ENCODE results near the gene SNAPC2. TPM values are rescaled to one million over a fixed set of nuclear protein-coding genes. Genes with fewer than 3 reads are reported as not detected.

Gene SNAPC2
- total and polyA plus RNA-seq, 7 donors: 4.6 to 16.0 (median 8.5) TPM

DNA sequence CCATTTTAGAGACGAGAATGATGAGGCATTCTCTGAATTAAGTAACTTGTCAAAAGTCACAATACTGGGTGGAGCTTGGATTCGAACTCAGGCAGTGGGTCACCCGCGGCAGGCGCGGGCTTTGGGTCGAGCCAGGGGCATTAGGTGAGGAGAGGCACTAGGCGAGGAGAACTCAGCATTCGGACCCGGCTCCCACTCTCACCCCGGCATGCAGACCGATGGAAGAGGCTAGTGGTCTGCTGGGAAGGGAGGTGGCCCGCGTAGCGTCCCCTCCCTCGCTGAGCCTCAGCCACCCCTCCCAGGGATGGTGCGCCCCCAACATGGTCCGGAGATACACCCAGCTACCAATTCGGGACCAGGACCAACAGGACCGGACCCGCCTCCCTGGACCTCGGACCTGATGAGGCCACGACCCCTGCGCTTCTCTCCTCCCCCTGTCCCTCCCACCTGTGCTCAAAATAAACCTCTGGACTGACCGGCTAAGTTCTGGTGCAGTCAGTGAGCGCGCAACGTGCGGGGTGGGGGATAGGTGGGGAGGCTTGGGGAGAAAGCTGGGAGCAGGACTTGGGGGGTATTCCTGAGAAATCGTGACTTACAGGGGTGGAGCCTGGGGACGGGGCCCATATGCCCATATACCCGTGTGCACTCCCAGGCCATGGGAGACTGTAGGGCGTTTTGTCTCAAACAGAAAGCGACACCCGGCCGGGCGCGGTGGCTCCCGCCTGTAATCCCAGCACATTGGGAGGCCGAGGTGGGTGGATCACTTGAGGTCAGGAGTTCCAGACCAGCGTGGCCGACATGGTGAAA, 1.3 kb upstream of the SNAPC2 start:
- Histone ChIP-seq H3K27me3 (ENCODE audit: insufficient read depth in 3 of 3, low read length in 2 of 3) (peaks cover 0 to 14% (median 5%) of the 10 kb centered on the region in 3 donors), H3K27ac (peak overlapping the region; percentile 74), H3K4me3 (peak overlapping the region; percentile 82), H3K9me3 (no peaks in the 10 kb centered on the region), H3K4me1 (peaks cover 24% of the 10 kb centered on the region), H3K36me3 (ENCODE audit: insufficient read depth in 1 of 2, low read depth in 1 of 2) (peaks cover 3 to 15% of the 10 kb centered on the region in 2 donors)
- intact Hi-C loops (cut with DNase I): no loop called here
- ATAC-seq (no peak), DNase-seq (no peak)
- TF ChIP-seq, protein P1, sequence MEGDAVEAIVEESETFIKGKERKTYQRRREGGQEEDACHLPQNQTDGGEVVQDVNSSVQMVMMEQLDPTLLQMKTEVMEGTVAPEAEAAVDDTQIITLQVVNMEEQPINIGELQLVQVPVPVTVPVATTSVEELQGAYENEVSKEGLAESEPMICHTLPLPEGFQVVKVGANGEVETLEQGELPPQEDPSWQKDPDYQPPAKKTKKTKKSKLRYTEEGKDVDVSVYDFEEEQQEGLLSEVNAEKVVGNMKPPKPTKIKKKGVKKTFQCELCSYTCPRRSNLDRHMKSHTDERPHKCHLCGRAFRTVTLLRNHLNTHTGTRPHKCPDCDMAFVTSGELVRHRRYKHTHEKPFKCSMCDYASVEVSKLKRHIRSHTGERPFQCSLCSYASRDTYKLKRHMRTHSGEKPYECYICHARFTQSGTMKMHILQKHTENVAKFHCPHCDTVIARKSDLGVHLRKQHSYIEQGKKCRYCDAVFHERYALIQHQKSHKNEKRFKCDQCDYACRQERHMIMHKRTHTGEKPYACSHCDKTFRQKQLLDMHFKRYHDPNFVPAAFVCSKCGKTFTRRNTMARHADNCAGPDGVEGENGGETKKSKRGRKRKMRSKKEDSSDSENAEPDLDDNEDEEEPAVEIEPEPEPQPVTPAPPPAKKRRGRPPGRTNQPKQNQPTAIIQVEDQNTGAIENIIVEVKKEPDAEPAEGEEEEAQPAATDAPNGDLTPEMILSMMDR (IDR thresholded peaks at IDR 0.05): no peak
- 44 to 47% (median 44%) methylated on average over 41 to 42 of the region's 42 CpGs for WGBS, 3 donors

DNA sequence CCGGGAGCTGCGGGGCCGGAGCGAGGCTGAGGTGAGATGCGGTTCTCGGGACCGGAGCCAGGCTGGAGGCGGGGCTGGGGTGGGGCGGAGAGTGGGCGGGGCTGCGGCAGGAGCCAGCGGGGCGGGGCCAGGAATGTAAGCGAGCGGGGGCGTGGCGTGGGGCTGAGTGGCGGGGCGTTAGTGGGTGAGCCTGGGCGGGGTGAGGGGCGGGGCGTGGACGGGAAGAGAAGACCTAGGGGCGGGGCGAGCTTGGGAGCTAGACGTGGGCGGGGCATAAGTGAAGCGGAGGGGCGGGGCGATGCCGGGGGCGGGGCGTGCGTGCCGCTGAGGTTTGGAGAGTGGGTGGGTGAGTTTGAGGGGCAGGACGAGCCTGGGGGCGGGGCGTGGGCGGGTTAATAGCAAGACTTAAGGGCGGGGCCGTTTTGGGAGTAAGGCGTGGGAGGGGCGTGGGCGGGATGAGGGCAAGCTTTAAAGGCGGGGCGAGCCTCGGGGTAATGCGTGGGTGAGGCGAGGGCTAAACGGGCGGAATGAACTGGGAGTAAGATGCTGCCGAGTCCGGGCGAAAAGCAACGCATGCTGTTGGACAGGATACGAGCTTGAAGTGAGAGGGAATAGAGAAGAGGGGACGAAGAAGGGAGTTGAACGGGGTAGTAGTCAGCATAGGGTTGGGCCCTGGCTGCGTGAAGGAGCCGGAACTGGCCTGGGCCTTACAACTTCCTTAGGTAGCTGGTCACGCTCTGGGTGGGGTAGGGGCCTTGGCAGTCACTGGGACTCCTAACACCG, 572 bp downstream of the SNAPC2 start:
- H3K4me3 ChIP-seq: peak overlapping the region; percentile 82
- ATAC-seq (peak; percentile 83 to 86 (median 86)), DNase-seq (peak; percentile 100)
- H3K4me1 ChIP-seq: peaks cover 24% of the 10 kb centered on the region
- TF ChIP-seq, protein P1 (IDR thresholded peaks at IDR 0.05): no peak
- WGBS, 3 donors: 1 to 2% (median 1%) methylated on average over 37 to 62 of the region's 62 CpGs
- H3K27ac ChIP-seq: peak overlapping the region; percentile 74
- intact Hi-C loops (cut with DNase I): no loop called here
- H3K27me3 ChIP-seq (ENCODE audit: insufficient read depth in 3 of 3, low read length in 2 of 3): peaks cover 0 to 14% (median 0%) of the 10 kb centered on the region in 3 donors
- H3K9me3 ChIP-seq: no peaks in the 10 kb centered on the region
- H3K36me3 ChIP-seq (ENCODE audit: insufficient read depth in 1 of 2, low read depth in 1 of 2): peaks cover 3 to 15% of the 10 kb centered on the region in 2 donors

DNA sequence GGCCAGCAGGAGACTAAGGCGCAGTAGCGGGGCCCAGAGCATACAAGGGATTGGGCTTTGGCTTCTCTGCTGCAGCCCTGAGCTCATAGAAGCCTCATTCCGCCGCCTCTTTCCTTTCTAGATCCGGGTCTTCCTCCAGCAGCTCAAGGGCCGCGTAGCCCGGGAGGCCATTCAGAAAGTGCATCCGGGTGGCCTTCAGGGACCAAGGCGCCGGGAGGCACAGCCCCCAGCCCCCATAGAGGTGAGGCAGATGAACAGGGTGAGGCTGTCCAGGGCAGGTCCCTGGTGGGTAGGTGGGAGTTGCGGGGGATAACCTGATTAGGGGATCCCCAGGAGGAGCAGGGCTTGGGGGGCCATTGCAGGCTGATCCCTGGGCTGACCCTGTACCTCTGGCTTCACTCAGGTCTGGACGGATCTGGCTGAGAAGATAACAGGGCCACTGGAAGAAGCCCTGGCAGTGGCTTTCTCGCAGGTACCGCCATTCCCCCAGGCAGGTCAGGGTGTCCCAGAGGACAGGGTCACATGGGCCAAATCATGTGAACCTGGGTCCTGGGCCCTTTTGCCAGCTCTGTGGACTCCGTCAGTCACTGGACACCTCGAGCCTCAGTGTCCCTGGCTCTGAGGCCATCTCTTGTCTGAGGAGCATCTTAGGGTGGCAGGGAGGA, 1.3 kb downstream of the SNAPC2 start:
- no peaks in the 10 kb centered on the region for H3K9me3 ChIP-seq
- H3K27me3 ChIP-seq (ENCODE audit: insufficient read depth in 3 of 3, low read length in 2 of 3): peaks cover 0 to 14% (median 0%) of the 10 kb centered on the region in 3 donors
- ATAC-seq (no peak), DNase-seq (peak in 1 of 2 donors; percentile 66)
- peak overlapping the region; percentile 70 for H3K27ac ChIP-seq
- TF ChIP-seq, protein P1 (IDR thresholded peaks at IDR 0.05): no peak
- peaks cover 26% of the 10 kb centered on the region for H3K4me1 ChIP-seq
- WGBS, 3 donors: 44 to 50% (median 48%) methylated on average over 15 to 17 of the region's 17 CpGs
- peak overlapping the region; percentile 61 for H3K4me3 ChIP-seq
- intact Hi-C loops (cut with DNase I): no loop called here
- H3K36me3 ChIP-seq (ENCODE audit: insufficient read depth in 1 of 2, low read depth in 1 of 2): peaks cover 3 to 15% of the 10 kb centered on the region in 2 donors

DNA sequence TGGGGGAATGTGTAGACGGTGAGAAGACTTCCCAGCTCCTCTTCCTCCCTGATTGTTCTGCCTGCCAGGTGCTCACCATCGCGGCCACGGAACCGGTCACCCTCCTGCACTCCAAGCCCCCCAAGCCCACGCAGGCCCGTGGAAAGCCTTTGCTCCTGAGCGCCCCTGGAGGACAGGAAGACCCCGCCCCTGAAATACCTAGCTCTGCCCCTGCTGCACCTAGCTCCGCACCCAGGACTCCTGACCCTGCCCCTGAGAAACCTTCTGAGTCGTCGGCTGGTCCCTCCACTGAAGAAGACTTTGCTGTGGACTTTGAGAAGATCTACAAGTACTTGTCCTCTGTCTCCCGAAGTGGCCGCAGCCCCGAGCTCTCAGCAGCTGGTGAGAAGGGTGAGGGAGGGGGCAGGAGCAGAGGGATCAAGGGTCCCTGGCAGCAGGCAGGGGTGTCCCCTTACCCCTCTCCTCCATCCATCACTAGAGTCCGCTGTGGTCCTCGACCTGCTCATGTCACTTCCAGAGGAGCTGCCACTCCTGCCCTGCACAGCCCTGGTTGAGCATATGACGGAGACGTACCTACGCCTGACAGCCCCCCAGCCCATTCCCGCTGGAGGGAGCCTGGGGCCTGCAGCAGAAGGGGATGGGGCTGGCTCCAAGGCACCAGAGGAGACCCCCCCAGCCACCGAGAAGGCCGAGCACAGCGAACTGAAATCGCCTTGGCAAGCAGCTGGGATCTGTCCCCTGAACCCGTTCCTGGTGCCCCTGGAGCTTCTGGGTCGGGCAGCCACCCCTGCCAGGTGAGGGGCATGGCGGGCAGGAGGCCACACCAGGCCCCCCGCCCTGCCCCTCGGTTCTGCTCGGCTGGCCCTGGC, 2.1 kb downstream of the SNAPC2 start:
- H3K27ac ChIP-seq: no peak overlapping the region
- ATAC-seq (no peak), DNase-seq (peak; percentile 21 to 55)
- no peak overlapping the region for H3K4me3 ChIP-seq
- intact Hi-C loops (cut with DNase I): no loop called here
- peaks cover 28% of the 10 kb centered on the region for H3K4me1 ChIP-seq
- H3K9me3 ChIP-seq: no peaks in the 10 kb centered on the region
- TF ChIP-seq, protein P1 (IDR thresholded peaks at IDR 0.05): no peak
- H3K36me3 ChIP-seq (ENCODE audit: insufficient read depth in 1 of 2, low read depth in 1 of 2): peaks cover 3 to 18% of the 10 kb centered on the region in 2 donors
- WGBS, 3 donors: 86 to 91% (median 90%) methylated on average over 30 to 31 of the region's 31 CpGs
- H3K27me3 ChIP-seq (ENCODE audit: insufficient read depth in 3 of 3, low read length in 2 of 3): peaks cover 0 to 8% (median 0%) of the 10 kb centered on the region in 3 donors
